ENCODE results near the gene VEGFA.
A peak's percentile ranks its signal among the peaks of the same experiment; 100 is the strongest.
"Not testable (repeated sequence)": the region's sequence is repeated elsewhere in the genome, so short reads cannot be mapped to it uniquely, and the experiment has no call there.

Gene VEGFA

GRCh38 chr6:43806043-43806757 lies 36.2 kb downstream of the VEGFA start:
- ATAC-seq (no peak), DNase-seq (ENCODE audit: low spot score in 2 of 2) (no peak)
- Mint-ChIP-seq H3K36me3 (no peaks in the 10 kb centered on the region), H3K9me3 (no peaks in the 10 kb centered on the region), H3K4me1 (no peaks in the 10 kb centered on the region), H3K4me3 (no peak overlapping the region), H3K27ac (no peak overlapping the region)

- no peaks in the 10 kb centered on the region for H3K9me3 Mint-ChIP-seq
- peak overlapping the region; percentile 13 for H3K27ac Mint-ChIP-seq
Observed at GRCh38 chr6:43806758-43807227, 36.8 kb downstream of the VEGFA start.

GRCh38 chr6:43807228-43808061 lies 37.4 kb downstream of the VEGFA start:
- Mint-ChIP-seq H3K27ac (peak overlapping the region; percentile 13), H3K4me1 (peaks cover 8% of the 10 kb centered on the region), H3K9me3 (no peaks in the 10 kb centered on the region), H3K4me3 (no peak overlapping the region), H3K36me3 (no peaks in the 10 kb centered on the region)
- DNase-seq (ENCODE audit: low spot score in 2 of 2), result no peak
- no peak for ATAC-seq

More at GRCh38 chr6:43806758-43807227, 36.8 kb downstream of the VEGFA start:
- DNase-seq (ENCODE audit: low spot score in 2 of 2) (no peak), ATAC-seq (no peak)
- Mint-ChIP-seq H3K4me3 (no peak overlapping the region), H3K4me1 (peaks cover 5% of the 10 kb centered on the region), H3K36me3 (no peaks in the 10 kb centered on the region)

- no peak for ATAC-seq
- no peak overlapping the region for H3K4me3 Mint-ChIP-seq
- H3K4me1 Mint-ChIP-seq, result peaks cover 14% of the 10 kb centered on the region
- no peak overlapping the region for H3K27ac Mint-ChIP-seq
- no peaks in the 10 kb centered on the region for H3K36me3 Mint-ChIP-seq
- no peak for DNase-seq (ENCODE audit: low spot score in 2 of 2)
- H3K9me3 Mint-ChIP-seq, result no peaks in the 10 kb centered on the region
Observed at GRCh38 chr6:43808412-43808811, 38.4 kb downstream of the VEGFA start.

GRCh38 chr6:43809417-43810305 lies 39.6 kb downstream of the VEGFA start:
- Mint-ChIP-seq H3K9me3 (no peaks in the 10 kb centered on the region), H3K4me3 (no peak overlapping the region), H3K4me1 (peaks cover 18% of the 10 kb centered on the region), H3K27ac (no peak overlapping the region), H3K36me3 (no peaks in the 10 kb centered on the region)
- ATAC-seq (peak; percentile 44), DNase-seq (ENCODE audit: low spot score in 2 of 2) (no peak)

- Mint-ChIP-seq H3K9me3 (no peaks in the 10 kb centered on the region), H3K36me3 (no peaks in the 10 kb centered on the region), H3K27ac (no peak overlapping the region)
Observed at GRCh38 chr6:43810965-43811732, 41.1 kb downstream of the VEGFA start.

GRCh38 chr6:43811733-43812099 lies 41.7 kb downstream of the VEGFA start:
- Mint-ChIP-seq H3K4me3 (no peak overlapping the region), H3K36me3 (no peaks in the 10 kb centered on the region), H3K4me1 (peaks cover 22% of the 10 kb centered on the region), H3K9me3 (no peaks in the 10 kb centered on the region), H3K27ac (no peak overlapping the region)
- DNase-seq (ENCODE audit: low spot score in 2 of 2), result no peak
- peak; percentile 27 for ATAC-seq

More at GRCh38 chr6:43810965-43811732, 41.1 kb downstream of the VEGFA start:
- DNase-seq (ENCODE audit: low spot score in 2 of 2) (no peak), ATAC-seq (peak; percentile 38)
- no peak overlapping the region for H3K4me3 Mint-ChIP-seq
- H3K4me1 Mint-ChIP-seq, result peaks cover 19% of the 10 kb centered on the region

- Mint-ChIP-seq H3K4me3 (no peak overlapping the region), H3K9me3 (no peaks in the 10 kb centered on the region), H3K36me3 (no peaks in the 10 kb centered on the region), H3K4me1 (peaks cover 22% of the 10 kb centered on the region), H3K27ac (no peak overlapping the region)
- DNase-seq (ENCODE audit: low spot score in 2 of 2) (no peak), ATAC-seq (peak; percentile 60)
Observed at GRCh38 chr6:43812850-43813578, 43.0 kb downstream of the VEGFA start.

- Mint-ChIP-seq H3K4me3 (no peak overlapping the region), H3K4me1 (peaks cover 22% of the 10 kb centered on the region), H3K9me3 (no peaks in the 10 kb centered on the region), H3K36me3 (no peaks in the 10 kb centered on the region), H3K27ac (no peak overlapping the region)
- DNase-seq (ENCODE audit: low spot score in 2 of 2) (no peak), ATAC-seq (no peak)
Observed at GRCh38 chr6:43814111-43814510, 44.1 kb downstream of the VEGFA start.

GRCh38 chr6:43814865-43815264 lies 44.9 kb downstream of the VEGFA start:
- no peak for ATAC-seq
- no peak for DNase-seq (ENCODE audit: low spot score in 2 of 2)
- Mint-ChIP-seq H3K27ac (peak overlapping the region; percentile 58), H3K36me3 (no peaks in the 10 kb centered on the region), H3K9me3 (no peaks in the 10 kb centered on the region), H3K4me3 (no peak overlapping the region), H3K4me1 (peaks cover 22% of the 10 kb centered on the region)

- no peaks in the 10 kb centered on the region for H3K36me3 Mint-ChIP-seq
- DNase-seq (ENCODE audit: low spot score in 2 of 2) (no peak), ATAC-seq (peak; percentile 80)
- peaks cover 14% of the 10 kb centered on the region for H3K4me1 Mint-ChIP-seq
- peak overlapping the region; percentile 20 for H3K27ac Mint-ChIP-seq
- H3K9me3 Mint-ChIP-seq, result no peaks in the 10 kb centered on the region
- no peak overlapping the region for H3K4me3 Mint-ChIP-seq
Observed at GRCh38 chr6:43817192-43817591, 47.2 kb downstream of the VEGFA start.

GRCh38 chr6:43818973-43819372 lies 49.0 kb downstream of the VEGFA start:
- ATAC-seq, H3K9me3 Mint-ChIP-seq, H3K4me3 Mint-ChIP-seq: not testable (repeated sequence)

GRCh38 chr6:43819958-43820357 lies 49.9 kb downstream of the VEGFA start:
- H3K36me3 Mint-ChIP-seq, result no peaks in the 10 kb centered on the region
- ATAC-seq (no peak), DNase-seq (ENCODE audit: low spot score in 2 of 2) (no peak)
- H3K9me3 Mint-ChIP-seq, result no peaks in the 10 kb centered on the region
- peaks cover 10% of the 10 kb centered on the region for H3K4me1 Mint-ChIP-seq
- no peak overlapping the region for H3K4me3 Mint-ChIP-seq
- no peak overlapping the region for H3K27ac Mint-ChIP-seq

More at GRCh38 chr6:43818973-43819372, 49.0 kb downstream of the VEGFA start:
- not testable (repeated sequence) for H3K36me3 Mint-ChIP-seq; H3K4me1 Mint-ChIP-seq; DNase-seq (ENCODE audit: low spot score in 2 of 2); H3K27ac Mint-ChIP-seq

- H3K4me1 Mint-ChIP-seq, result peaks cover 10% of the 10 kb centered on the region
- ATAC-seq, result no peak
- H3K9me3 Mint-ChIP-seq, result no peaks in the 10 kb centered on the region
Observed at GRCh38 chr6:43820486-43820885, 50.5 kb downstream of the VEGFA start.

More at GRCh38 chr6:43820486-43820885, 50.5 kb downstream of the VEGFA start:
- no peak for DNase-seq (ENCODE audit: low spot score in 2 of 2)
- H3K4me3 Mint-ChIP-seq, result no peak overlapping the region
- no peaks in the 10 kb centered on the region for H3K36me3 Mint-ChIP-seq
- H3K27ac Mint-ChIP-seq, result no peak overlapping the region

Data from stimulated activated effector memory CD8-positive, alpha-beta T cell treated with anti-CD3 and anti-CD28 coated beads, Interleukin-12 subunit alpha, Interleukin-12 subunit beta, amount 100 ng/mL, for 72 hours (primary cell).